HCT116 (cell line): ENCODE measurements around the gene MSH3.

Source experiments
- RAD21 ChIP-seq: IDR thresholded peaks from 2 replicates; pipeline ENCODE4 v1.6.1; 2012; ENCODE audit warnings: low read depth, mild to moderate bottlenecking
- TF ChIP-seq, protein P1 (sequence below), 3 experiments: fragments of 200-600 bp in 1 of 3; sonication (generic) in 1 of 3; IDR thresholded peaks in 2 of 3; conservative IDR thresholded peaks in 1 of 3; 2 replicates each; pipeline ENCODE4 v1.5.1; 2012 to 2017; ENCODE audit warnings: low read depth in 2 of 3, low read length in 2 of 3, antibody characterized with exemption in 1 of 3, borderline replicate concordance in 1 of 3, control low read depth in 1 of 3, mild to moderate bottlenecking in 1 of 3, mixed read lengths in 1 of 3, mixed run types in 1 of 3, moderate library complexity in 1 of 3; ENCODE audit not compliant: insufficient read depth in 1 of 3

DNA sequence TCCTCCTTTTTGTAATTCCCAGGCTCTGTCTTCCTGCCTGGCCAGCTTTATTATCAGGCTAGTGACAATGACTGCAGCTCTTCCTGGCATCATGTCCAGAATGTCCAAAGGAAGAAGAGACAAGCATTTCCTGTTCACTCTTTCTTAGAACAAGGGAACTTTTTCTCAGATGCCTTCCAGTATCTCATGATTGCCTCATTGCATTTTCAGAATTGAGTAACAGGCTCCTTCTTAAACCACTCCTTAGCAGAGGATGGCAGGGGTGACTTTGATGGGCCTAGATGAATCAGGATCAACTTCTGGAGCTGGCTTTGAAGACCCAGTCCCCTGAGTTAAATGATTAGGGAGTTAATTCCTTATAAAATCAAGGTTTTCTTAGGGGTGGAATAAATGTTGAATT lies 212.8 kb downstream of the MSH3 start:
- no peak for TF ChIP-seq RAD21
- TF ChIP-seq, protein P1, sequence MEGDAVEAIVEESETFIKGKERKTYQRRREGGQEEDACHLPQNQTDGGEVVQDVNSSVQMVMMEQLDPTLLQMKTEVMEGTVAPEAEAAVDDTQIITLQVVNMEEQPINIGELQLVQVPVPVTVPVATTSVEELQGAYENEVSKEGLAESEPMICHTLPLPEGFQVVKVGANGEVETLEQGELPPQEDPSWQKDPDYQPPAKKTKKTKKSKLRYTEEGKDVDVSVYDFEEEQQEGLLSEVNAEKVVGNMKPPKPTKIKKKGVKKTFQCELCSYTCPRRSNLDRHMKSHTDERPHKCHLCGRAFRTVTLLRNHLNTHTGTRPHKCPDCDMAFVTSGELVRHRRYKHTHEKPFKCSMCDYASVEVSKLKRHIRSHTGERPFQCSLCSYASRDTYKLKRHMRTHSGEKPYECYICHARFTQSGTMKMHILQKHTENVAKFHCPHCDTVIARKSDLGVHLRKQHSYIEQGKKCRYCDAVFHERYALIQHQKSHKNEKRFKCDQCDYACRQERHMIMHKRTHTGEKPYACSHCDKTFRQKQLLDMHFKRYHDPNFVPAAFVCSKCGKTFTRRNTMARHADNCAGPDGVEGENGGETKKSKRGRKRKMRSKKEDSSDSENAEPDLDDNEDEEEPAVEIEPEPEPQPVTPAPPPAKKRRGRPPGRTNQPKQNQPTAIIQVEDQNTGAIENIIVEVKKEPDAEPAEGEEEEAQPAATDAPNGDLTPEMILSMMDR (IDR thresholded peaks at IDR 0.05 in 2 of 3, conservative IDR thresholded peaks at IDR 0.05 in 1 of 3; ENCODE audit: borderline replicate concordance in 1 of 3, insufficient read depth in 1 of 3, low read depth in 2 of 3, low read length in 2 of 3) = no peak
